PFSK-1 (cell line): ENCODE results near the gene C5orf63.

Experiments
- FOXP2 ChIP-seq: optimal IDR thresholded peaks from 2 replicates; pipeline ENCODE3; 2011; ENCODE audit warnings: borderline replicate concordance, control low read depth, inconsistent platforms; ENCODE audit not compliant: insufficient read depth; ENCODE audit errors: extremely low read length, extremely low read depth
- POLR2AphosphoS5 ChIP-seq: IDR thresholded peaks from 2 replicates; pipeline ENCODE4 v1.6.1; 2012; ENCODE audit warnings: low read depth, mild to moderate bottlenecking, control low read depth, low read length, moderate library complexity
- REST ChIP-seq, 2 experiments: IDR thresholded peaks; 2 replicates each; pipeline versions ENCODE4 v1.6.1 to v1.8.0; 2011 to 2012; ENCODE audit warnings: low read depth in 2 of 2, low read length in 2 of 2, control low read depth in 1 of 2, inconsistent platforms in 1 of 2, mild to moderate bottlenecking in 1 of 2, moderate library complexity in 1 of 2; ENCODE audit not compliant: insufficient read depth in 1 of 2
- SIN3A ChIP-seq: IDR thresholded peaks from 2 replicates; pipeline ENCODE4 v1.6.1; 2012; ENCODE audit warnings: mild to moderate bottlenecking, low read length, moderate library complexity, borderline replicate concordance; ENCODE audit not compliant: insufficient read depth
- TAF1 ChIP-seq: IDR thresholded peaks from 2 replicates; pipeline ENCODE4 v1.6.1; 2012; ENCODE audit warnings: low read length, control low read depth, borderline replicate concordance; ENCODE audit not compliant: insufficient read depth

GRCh38 chr5:127079994-127080491, 6.7 kb upstream of the C5orf63 start:
- no peak for TF ChIP-seq POLR2AphosphoS5
- TF ChIP-seq SIN3A = no peak
- no peak for TF ChIP-seq TAF1
- TF ChIP-seq REST (IDR thresholded peaks at IDR 0.05; ENCODE audit: insufficient read depth in 1 of 2, low read depth in 2 of 2, low read length in 2 of 2) = no peak
- no peak for TF ChIP-seq FOXP2
